Neural cell (in vitro differentiated cells): ENCODE results near the gene LIM2.

Experiments used
- CTCF ChIP-seq: fragments of 450-650 bp; IDR thresholded peaks from 2 replicates; pipeline ENCODE4 v1.5.1; 2014; ENCODE audit warnings: antibody characterized with exemption, mild to moderate bottlenecking, moderate library complexity; ENCODE audit not compliant: poor library complexity, severe bottlenecking
- EP300 ChIP-seq: fragments of 450-650 bp; conservative IDR thresholded peaks from 2 replicates; pipeline ENCODE4 v1.6.1; 2014; ENCODE audit warnings: antibody characterized with exemption, mild to moderate bottlenecking, moderate library complexity; ENCODE audit not compliant: poor library complexity, severe bottlenecking
- EZH2 ChIP-seq: fragments of 200-600, 300-800 bp; shearing (Covaris generic), sonication (generic); IDR thresholded peaks from 2 replicates; pipeline ENCODE4 v1.6.1; 2014; ENCODE audit warnings: antibody characterized with exemption, low read length, borderline replicate concordance, mild to moderate bottlenecking; ENCODE audit not compliant: insufficient read depth, poor library complexity, severe bottlenecking
- MXI1 ChIP-seq: fragments of 450-650 bp; conservative IDR thresholded peaks from 2 replicates; pipeline ENCODE4 v1.6.1; 2014; ENCODE audit warnings: antibody characterized with exemption, mild to moderate bottlenecking; ENCODE audit not compliant: poor library complexity, severe bottlenecking
- POLR2AphosphoS5 ChIP-seq: IDR thresholded peaks from 2 replicates; pipeline ENCODE4 v1.6.1; 2012
- TAF1 ChIP-seq: IDR thresholded peaks from 2 replicates; pipeline ENCODE4 v1.6.1; 2012; ENCODE audit warnings: low read depth

GRCh38 chr19:51392701-51393100, 4.9 kb upstream of the LIM2 start:
- no peak for TF ChIP-seq CTCF
- TF ChIP-seq EZH2 = no peak
- TF ChIP-seq MXI1 = no peak
- no peak for TF ChIP-seq POLR2AphosphoS5
- no peak for TF ChIP-seq TAF1
- no peak for TF ChIP-seq EP300
